Upper lobe of left lung (tissue), 4 donors: ENCODE data around the gene CACNA2D4.

ENCODE experiments used
- CTCF ChIP-seq, 6 experiments: fragments of 450-650 bp in 4 of 6; fragments of 200-600 bp in 2 of 6; sonication (generic) in 2 of 6; IDR thresholded peaks; one replicate each; pipeline ENCODE4 v1.5.1; 2016 to 2019; ENCODE audit warnings: antibody characterized with exemption in 6 of 6
- EP300 ChIP-seq, 4 donors: sonication (generic); formaldehyde crosslinking; IDR thresholded peaks; one replicate each; pipeline ENCODE4 v1.5.1; 2017; ENCODE audit warnings: antibody characterized with exemption in 4 of 4, control low read depth in 2 of 4
- POLR2A ChIP-seq, 4 donors: fragments of 450-650 bp; IDR thresholded peaks; one replicate each; pipeline ENCODE4 v1.5.1; 2016 to 2017; ENCODE audit warnings: antibody characterized with exemption in 4 of 4, mild to moderate bottlenecking in 2 of 4
- POLR2AphosphoS5 ChIP-seq, 2 donors: sonication (generic); formaldehyde crosslinking; IDR thresholded peaks; one replicate each; pipeline ENCODE4 v1.5.1; 2017; ENCODE audit warnings: antibody characterized with exemption in 2 of 2

- TF ChIP-seq CTCF (IDR thresholded peaks at IDR 0.05) = no peak
- no peak for TF ChIP-seq EP300 (IDR thresholded peaks at IDR 0.05)
- no peak for TF ChIP-seq POLR2A (IDR thresholded peaks at IDR 0.05)
- TF ChIP-seq POLR2AphosphoS5 (IDR thresholded peaks at IDR 0.05) = no peak
Observed at GRCh38 chr12:1815814-1816729, 102.4 kb downstream of the CACNA2D4 start.
